GM10266 (cell line): ENCODE results near the gene CSMD2.

Experiments used
- DNase-seq: peaks from one replicate; pipeline ENCODE4 v3.0.0; 2012; ENCODE audit errors: extremely low spot score
- TF ChIP-seq, protein P1 (sequence below): IDR thresholded peaks from 2 replicates; pipeline ENCODE4 v1.5.1; 2012; ENCODE audit warnings: mild to moderate bottlenecking, low read depth; ENCODE audit not compliant: control insufficient read depth, insufficient read depth; ENCODE audit errors: missing control alignments

CSMD2 gene

DNA sequence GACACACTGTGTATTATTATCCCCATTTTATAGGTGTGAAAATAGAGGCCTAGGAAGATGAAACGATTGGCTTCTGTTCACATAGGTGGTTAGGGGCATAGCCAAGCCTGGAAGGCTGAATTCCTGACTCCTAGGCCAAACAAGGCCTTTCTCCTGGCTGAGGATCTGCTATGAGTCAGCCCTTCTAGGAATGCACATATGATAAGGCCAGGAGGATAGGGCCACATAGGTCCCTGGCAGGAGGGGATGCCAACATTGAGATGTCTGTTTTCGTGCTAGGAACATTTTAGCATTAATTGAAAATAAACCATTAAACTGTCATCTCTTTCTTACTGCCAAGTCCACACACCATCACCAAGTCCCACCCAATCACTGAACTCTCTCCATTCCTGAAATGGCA, 9.2 kb downstream of the CSMD2 start:
- TF ChIP-seq, protein P1, sequence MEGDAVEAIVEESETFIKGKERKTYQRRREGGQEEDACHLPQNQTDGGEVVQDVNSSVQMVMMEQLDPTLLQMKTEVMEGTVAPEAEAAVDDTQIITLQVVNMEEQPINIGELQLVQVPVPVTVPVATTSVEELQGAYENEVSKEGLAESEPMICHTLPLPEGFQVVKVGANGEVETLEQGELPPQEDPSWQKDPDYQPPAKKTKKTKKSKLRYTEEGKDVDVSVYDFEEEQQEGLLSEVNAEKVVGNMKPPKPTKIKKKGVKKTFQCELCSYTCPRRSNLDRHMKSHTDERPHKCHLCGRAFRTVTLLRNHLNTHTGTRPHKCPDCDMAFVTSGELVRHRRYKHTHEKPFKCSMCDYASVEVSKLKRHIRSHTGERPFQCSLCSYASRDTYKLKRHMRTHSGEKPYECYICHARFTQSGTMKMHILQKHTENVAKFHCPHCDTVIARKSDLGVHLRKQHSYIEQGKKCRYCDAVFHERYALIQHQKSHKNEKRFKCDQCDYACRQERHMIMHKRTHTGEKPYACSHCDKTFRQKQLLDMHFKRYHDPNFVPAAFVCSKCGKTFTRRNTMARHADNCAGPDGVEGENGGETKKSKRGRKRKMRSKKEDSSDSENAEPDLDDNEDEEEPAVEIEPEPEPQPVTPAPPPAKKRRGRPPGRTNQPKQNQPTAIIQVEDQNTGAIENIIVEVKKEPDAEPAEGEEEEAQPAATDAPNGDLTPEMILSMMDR = no peak
- DNase-seq = no peak

DNA sequence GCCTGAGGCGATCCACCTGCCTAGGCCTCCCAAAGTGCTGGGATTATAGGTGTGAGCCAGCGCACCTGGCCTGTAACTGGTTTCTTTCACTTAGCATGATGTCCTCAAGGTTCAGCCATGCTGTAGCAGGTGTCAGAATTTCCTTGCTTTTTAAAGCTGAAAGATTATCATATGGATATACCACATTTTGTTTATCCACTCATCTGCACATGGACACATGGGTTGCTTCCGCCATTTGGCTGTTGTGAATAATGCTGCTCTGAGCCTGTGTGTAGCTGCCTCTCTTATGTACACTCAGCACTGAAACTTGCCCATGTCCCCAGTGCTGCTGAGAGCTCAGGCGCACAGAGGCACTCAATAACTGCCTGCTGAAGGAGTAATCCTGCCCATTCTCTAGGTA, 11.8 kb downstream of the CSMD2 start:
- TF ChIP-seq, protein P1 = no peak
- no peak for DNase-seq

DNA sequence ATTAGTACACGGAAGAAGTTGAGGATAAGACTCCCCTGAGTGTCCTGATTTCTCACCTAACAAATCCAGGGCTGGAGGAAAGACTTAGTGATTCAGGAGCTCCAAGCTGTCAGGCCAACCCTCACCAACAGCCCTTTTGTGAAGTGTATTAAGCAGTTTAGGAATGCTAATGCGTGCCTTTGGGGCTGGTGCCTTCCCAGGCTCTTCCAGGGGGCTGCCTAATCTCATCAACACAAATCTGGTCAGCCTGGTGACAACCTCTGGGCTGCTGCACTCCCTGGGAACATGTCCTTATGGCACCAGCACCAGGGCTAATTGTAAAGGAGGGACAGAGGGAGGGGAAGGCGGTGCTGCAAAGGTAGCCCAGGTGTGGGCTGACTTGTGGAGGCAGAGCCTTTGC, 15.5 kb downstream of the CSMD2 start:
- DNase-seq = no peak
- TF ChIP-seq, protein P1 = no peak

DNA sequence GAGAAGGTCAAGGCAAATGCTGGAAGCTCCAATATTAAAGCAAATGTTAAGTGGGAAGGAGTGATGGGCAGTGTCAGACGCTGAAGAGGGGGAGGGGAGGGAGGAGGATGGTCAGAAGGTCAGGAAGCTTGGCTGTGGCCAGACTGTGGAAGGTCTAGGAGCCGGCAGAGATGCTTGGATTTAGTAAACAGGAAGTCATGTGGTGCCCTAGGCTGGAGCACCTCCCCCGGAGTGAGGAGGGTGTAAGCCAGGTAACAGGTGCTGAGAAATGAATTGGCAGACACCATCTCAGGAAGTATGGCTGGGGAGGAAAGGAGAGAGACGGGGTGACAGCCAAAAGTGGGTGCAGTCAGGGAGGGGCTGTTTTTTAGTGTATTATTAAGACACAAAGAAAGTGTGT, 17.7 kb downstream of the CSMD2 start:
- no peak for DNase-seq
- TF ChIP-seq, protein P1 = no peak

DNA sequence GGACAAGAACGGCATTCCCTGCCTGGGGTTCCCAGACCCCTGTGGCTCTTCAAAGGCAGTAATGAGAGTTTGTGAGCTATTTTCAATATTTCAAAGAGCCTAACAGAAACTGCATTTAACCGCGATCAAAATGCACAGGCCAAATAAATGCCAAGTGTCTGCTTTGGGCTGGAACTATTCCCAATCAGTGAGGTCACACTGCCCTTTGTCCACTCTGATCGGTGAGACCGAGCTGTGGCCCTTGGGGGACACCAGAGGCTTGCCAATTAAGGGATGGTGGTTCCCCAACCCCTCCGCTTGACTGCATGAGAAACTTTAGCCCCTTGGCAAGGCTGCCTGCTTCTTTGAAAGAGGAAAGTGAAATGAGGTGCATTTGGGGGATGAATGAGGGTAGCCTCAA, 20.3 kb downstream of the CSMD2 start:
- TF ChIP-seq, protein P1 = no peak

DNA sequence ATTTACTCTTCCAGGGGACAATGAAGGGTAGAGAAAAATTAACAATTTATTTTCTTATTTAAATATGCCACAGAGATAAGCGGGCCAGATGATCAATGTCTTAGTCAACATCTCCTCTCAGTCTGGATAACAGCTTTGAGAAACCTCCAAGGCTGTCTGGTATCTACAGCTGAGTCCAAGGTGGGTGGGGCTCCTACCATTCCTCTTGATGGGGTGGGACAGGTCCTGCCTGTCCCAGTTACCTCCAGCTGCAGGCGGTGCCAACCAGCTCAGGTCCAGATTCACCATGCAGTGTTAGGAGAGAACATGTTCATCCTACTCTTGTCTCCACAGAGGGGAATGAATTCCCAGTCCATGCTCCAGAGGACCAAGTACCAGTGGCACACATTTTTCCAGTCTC, 21.1 kb downstream of the CSMD2 start:
- TF ChIP-seq, protein P1 = no peak
- no peak for DNase-seq

More for the DNA sequence above, 20.3 kb downstream of the CSMD2 start:
- no peak for DNase-seq

DNA sequence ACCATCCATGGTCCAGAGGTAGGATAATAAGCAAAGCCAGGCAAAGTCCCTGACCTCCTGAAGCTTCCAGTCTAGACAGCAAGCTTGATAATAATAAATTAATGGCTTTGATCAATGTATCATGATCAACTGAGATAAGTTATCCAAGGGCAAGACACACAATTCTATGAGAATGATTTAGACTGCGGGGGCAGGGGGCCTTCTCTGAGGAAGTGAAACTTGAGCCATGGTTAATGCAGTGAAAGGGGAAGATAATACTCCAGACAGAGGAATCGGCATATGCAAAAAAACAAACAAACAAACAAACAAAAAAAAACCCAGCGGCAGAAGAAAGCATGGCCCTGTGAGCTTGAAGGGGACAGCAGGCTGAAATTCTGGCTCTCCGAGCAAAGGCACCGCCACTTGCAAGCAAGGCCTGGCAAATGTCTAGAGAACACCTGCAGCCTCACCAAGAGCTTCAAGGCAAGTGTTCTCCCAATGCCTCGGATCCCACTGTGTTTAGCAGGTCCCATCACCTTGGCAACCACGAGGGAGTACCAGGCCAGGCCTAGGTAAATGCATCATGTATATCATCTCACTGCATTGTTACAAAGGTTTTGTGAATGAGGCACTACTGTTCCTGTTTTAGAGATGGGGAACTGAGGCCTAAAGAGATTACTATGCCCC, 24.9 kb downstream of the CSMD2 start:
- TF ChIP-seq, protein P1 = no peak
- DNase-seq = no peak
